K562 (cell line): ENCODE measurements around the gene SCLY. TPM values are rescaled to one million over a fixed set of nuclear protein-coding genes. Genes with fewer than 3 reads are reported as not detected.

Experiments used
- CGGBP1 ChIP-seq: fragments of 250-450 bp; sonication (Bioruptor Pico); IDR thresholded peaks from 2 replicates; pipeline ENCODE4 v1.9.0; 2021; ENCODE audit warnings: mild to moderate bottlenecking
- CHAMP1 ChIP-seq: fragments of 450-650 bp; IDR thresholded peaks from 2 replicates; pipeline ENCODE4 v1.6.1; 2016; ENCODE audit warnings: mild to moderate bottlenecking
- HOMEZ ChIP-seq: fragments of 250-450 bp; sonication (Bioruptor Pico); IDR thresholded peaks from 2 replicates; pipeline ENCODE4 v1.4.0; 2020; ENCODE audit warnings: mild to moderate bottlenecking, moderate library complexity
- KLF13 ChIP-seq: fragments of 450-650 bp; IDR thresholded peaks from 2 replicates; pipeline ENCODE4 v1.6.1; 2016; ENCODE audit warnings: missing genetic modification characterization, low read depth, mild to moderate bottlenecking, missing compliant biosample characterization, moderate library complexity, borderline replicate concordance
- MBD2 ChIP-seq: sonication (generic); IDR thresholded peaks from 2 replicates; pipeline ENCODE4 v1.6.1; 2016; ENCODE audit warnings: low read depth, borderline replicate concordance
- NCOA1 ChIP-seq: fragments of 450-650 bp; IDR thresholded peaks from 2 replicates; pipeline ENCODE4 v1.6.1; 2016; ENCODE audit warnings: low read depth
- NFIX ChIP-seq: fragments of 250-450 bp; sonication (Bioruptor Pico); IDR thresholded peaks from 2 replicates; pipeline ENCODE4 v1.4.0; 2020; ENCODE audit warnings: low read depth, mild to moderate bottlenecking, moderate library complexity
- NFRKB ChIP-seq: fragments of 450-650 bp; IDR thresholded peaks from 2 replicates; pipeline ENCODE4 v1.6.1; 2016; ENCODE audit warnings: low read depth
- PCBP2 ChIP-seq: fragments of 200-400 bp; formaldehyde crosslinking; IDR thresholded peaks from 2 replicates; pipeline ENCODE4 v1.6.1; 2018; ENCODE audit warnings: low read length, low read depth, mild to moderate bottlenecking, moderate library complexity; ENCODE audit not compliant: poor library complexity, severe bottlenecking
- RNF219 ChIP-seq: fragments of 250-450 bp; sonication (Bioruptor Pico); IDR thresholded peaks from 2 replicates; pipeline ENCODE4 v1.5.0; 2022; ENCODE audit warnings: mild to moderate bottlenecking
- TAF9B ChIP-seq: fragments of 450-650 bp; IDR thresholded peaks from 2 replicates; pipeline ENCODE4 v1.6.1; 2018; ENCODE audit warnings: mild to moderate bottlenecking; ENCODE audit not compliant: partially characterized antibody
- TFAM ChIP-seq: fragments of 250-450 bp; sonication (Bioruptor Pico); conservative IDR thresholded peaks from 2 replicates; pipeline ENCODE4 v1.5.0; 2021; ENCODE audit warnings: mild to moderate bottlenecking, moderate library complexity
- ZBTB11 ChIP-seq, 3 experiments: fragments of 200-800 bp in 1 of 3; fragments of 250-450 bp in 1 of 3; fragments of 450-650 bp in 1 of 3; sonication (Bioruptor Pico) in 1 of 3; sonication (Bioruptor generic) in 1 of 3; formaldehyde crosslinking in 1 of 3; IDR thresholded peaks; 2 replicates each; pipeline versions ENCODE4 v1.6.1 to v1.8.0; 2016 to 2022; ENCODE audit warnings: mild to moderate bottlenecking in 2 of 3, missing genetic modification characterization in 2 of 3, missing compliant biosample characterization in 1 of 3, moderate library complexity in 1 of 3
- ZNF12 ChIP-seq: sonication (generic); formaldehyde crosslinking; IDR thresholded peaks from 2 replicates; pipeline ENCODE4 v1.4.0; 2020; ENCODE audit warnings: mild to moderate bottlenecking, missing genetic modification reagents
- polyA plus RNA-seq, 8 experiments: library from polyadenylated mRNA; depleted of rRNA in 4 of 8; stranded (reverse) in 5 of 8; unstranded in 3 of 8; fragments of >200 nt; fragmentation: Nextera tagmentation in 2 of 8; fragmentation: Illumina TruSeq in 1 of 8; extraction: Ambion mirVana in 2 of 8; extraction: Trizol in 1 of 8; gene quantifications; 2 replicates each; pipeline versions ENCODE4 v1.2.1 to v1.2.3, GENCODE V29; 2011 to 2014; ENCODE audit warnings: inconsistent platforms in 1 of 8, missing spikeins in 1 of 8
- total RNA-seq, 7 experiments: library from RNA; depleted of rRNA in 6 of 7; stranded (reverse); fragments of >200 nt in 6 of 7; fragmentation: Illumina TruSeq in 2 of 7; extraction: Trizol in 2 of 7; gene quantifications; 2 replicates each; pipeline versions ENCODE4 v1.2.1 to v1.2.3, GENCODE V29; 2011 to 2021; ENCODE audit warnings: low replicate concordance in 1 of 7

SCLY gene
- total and polyA plus RNA-seq, 9 of the 15 experiments (the other 6 are each of a cell fraction or from before 2014, with no cell fraction given) = 2.6 to 32.2 (median 21.1) TPM

- no peak for TF ChIP-seq CHAMP1
- no peak for TF ChIP-seq TAF9B
- no peak for TF ChIP-seq HOMEZ (CRISPR knock-in tag)
- TF ChIP-seq ZBTB11 (CRISPR knock-in tag; IDR thresholded peaks at IDR 0.05) = no peak
- TF ChIP-seq NFRKB = peak; percentile 52; the same call in 1 of the 2 replicates
- no peak for TF ChIP-seq TFAM (CRISPR knock-in tag)
- TF ChIP-seq KLF13 (tag) = 0 out of 2 replicates have a peak, but pooled peaks have one; percentile 55
- no peak for TF ChIP-seq NFIX (CRISPR knock-in tag)
- TF ChIP-seq CGGBP1 (CRISPR knock-in tag) = no peak
- TF ChIP-seq NCOA1 = no peak
- no peak for TF ChIP-seq ZNF12 (CRISPR knock-in tag)
- TF ChIP-seq RNF219 (CRISPR knock-in tag) = no peak
- TF ChIP-seq MBD2 = no peak
- TF ChIP-seq PCBP2 = no peak
These were observed 682 bp upstream of the SCLY start (continued) for GRCh38 chr2:238060096-238060541.
